Stimulated activated CD8-positive, alpha-beta memory T cell treated with anti-CD3 and anti-CD28 coated beads, Interleukin-7, amount 100 ng/mL, for 4 hours (primary cell): ENCODE results near the gene CLEC4F.
A peak's percentile ranks its signal among the peaks of the same experiment; 100 is the strongest.

Experiments
- DNase-seq, 2 donors: peaks; one replicate each; pipeline ENCODE4 v3.0.0-alpha.2; 2020; ENCODE audit warnings: low read depth in 2 of 2

The CLEC4F gene, protein sequence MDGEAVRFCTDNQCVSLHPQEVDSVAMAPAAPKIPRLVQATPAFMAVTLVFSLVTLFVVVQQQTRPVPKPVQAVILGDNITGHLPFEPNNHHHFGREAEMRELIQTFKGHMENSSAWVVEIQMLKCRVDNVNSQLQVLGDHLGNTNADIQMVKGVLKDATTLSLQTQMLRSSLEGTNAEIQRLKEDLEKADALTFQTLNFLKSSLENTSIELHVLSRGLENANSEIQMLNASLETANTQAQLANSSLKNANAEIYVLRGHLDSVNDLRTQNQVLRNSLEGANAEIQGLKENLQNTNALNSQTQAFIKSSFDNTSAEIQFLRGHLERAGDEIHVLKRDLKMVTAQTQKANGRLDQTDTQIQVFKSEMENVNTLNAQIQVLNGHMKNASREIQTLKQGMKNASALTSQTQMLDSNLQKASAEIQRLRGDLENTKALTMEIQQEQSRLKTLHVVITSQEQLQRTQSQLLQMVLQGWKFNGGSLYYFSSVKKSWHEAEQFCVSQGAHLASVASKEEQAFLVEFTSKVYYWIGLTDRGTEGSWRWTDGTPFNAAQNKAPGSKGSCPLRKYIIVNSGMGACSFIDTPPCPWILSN

DNA sequence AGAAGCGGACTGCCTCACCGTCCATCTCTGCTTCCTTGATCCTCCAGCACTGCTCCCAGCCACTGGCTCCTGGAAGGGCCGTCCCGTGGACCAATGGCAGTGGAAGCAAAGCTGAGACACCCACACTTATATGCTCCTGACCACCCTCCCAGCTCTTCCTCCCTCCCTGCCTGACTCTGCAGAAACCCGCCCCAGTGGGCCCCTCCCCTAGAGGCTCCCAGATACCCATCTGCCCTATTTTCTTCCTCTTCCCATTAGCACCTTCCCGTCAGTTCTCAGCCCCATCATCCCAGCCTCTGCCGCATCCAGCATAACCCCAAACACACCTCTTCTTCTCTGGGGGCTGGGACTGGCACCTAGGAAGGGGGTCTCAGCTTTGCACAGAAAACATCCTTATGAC is at the start of gene CLEC4F:
TSS of gene CLEC4F (minus strand) at position 101 of the 400 bp plus-strand sequence. CDS start at position 25, 76 bp downstream.
- no peak for DNase-seq

DNA sequence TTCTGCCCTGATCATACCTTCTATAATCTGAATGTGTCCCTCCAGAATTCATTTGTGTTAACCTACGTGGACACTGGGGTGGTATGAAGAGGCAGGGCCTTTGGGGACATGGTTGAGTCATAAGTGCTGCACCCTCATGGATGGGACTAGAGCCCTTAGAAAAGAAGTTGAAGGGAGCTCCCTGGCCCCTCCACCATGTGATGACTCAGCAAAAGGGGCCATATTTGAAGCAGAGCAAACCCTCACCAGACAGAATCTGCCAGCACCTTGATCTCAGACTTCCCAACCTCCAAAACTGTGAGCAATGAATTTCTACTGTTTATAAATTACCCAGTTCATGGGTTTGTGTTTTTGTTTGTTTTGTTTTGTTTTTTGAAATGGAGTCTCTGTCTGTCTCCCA is 48.6 kb upstream of the CLEC4F start:
- no peak for DNase-seq

DNA sequence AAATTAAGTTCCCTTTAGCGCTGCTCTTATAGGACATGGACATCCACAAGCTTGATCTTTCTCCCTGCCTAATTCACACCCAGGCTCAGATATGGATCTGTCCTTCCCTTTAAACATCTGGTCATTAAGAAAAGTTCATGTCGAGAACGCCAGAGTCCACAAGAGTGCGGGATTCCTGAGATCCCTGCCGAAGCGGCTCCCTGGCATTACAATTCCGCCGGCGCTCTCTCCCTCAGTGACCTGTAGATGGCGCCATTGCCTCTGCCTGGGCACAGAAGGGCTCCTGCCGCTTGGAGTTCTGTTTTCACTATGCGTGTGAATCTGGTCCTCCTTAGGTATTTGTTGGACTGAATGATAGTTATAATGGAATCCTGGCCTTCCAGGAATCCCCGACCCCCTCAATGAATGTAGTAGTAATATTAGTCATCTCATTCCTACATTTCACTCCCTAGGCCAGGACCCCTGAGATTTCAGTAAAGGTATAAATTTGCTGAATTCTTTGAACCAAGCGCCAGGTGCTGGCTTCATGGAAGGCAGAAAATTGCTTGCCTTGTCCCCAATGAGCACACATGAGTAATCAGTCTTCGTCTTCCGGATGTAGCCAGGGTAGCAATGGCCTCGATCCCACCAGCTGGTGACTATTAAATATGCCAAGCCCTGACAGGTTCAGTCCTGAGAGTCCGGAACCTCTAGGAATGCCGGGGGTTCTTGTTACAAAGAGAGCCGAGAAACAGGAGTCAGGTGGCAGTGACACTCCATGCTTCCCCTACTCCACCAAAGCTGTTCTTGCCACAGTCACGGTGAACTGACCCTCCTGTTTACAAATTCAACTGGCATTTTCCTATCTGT is 41.6 kb upstream of the CLEC4F start:
- peak; percentile 36 to 49 for DNase-seq

DNA sequence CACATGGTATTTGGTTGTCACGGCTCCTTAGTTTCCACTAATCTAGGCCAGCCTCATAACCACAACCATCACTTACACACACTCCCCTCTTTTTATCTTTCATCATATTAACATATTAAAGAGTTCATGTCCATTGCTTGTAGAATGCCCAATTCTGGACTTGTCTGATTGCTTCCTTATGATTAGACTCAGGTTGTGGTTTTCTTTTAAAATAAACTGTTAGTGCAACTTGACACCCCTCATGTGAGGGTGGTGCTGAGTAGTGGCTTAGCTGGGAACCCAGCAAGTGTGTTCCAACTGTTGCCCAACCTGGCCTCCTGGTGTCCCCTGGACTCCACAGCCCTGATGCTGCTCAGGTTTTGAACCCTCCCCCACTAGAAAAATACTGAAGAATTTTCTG is 35.3 kb upstream of the CLEC4F start:
- no peak for DNase-seq

DNA sequence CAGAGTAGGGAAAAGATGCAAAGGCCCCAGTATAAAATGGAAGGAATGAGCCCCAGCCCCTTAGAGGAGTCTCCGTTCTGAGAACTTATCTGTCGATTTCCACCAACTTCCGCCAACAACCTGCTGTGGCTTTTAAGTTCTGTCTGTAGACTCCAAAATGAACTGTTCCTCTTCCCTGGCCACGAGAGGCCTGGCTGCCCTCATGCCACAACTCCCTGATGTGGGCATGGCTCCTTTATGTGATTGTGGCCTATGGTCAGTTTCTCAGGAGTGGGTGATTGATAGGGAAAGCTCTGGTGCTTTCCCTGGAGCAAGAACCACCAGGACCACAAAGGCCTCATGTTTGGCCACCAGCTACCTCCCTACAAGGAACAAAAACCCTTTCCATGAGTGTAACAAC is 34.0 kb upstream of the CLEC4F start:
- no peak for DNase-seq

DNA sequence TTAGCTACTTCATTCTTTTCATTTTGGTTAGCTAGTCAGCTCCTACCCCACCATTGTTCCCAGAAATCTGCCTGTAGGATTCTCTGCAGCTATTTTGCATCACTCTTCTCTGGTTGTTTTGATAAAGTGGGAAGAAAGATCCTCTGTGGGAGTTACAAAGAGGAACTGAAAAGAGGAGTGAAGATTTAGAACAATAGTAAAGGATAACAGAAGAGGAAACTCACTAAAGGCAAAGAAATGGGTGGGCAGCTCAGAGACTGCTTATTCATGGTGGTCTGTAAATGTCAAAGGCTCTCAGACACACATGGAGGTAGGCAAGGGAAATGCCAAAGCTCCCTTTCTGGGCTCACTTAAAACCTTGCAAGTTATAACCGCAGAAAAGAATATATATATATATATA is 32.4 kb upstream of the CLEC4F start:
- DNase-seq: no peak

DNA sequence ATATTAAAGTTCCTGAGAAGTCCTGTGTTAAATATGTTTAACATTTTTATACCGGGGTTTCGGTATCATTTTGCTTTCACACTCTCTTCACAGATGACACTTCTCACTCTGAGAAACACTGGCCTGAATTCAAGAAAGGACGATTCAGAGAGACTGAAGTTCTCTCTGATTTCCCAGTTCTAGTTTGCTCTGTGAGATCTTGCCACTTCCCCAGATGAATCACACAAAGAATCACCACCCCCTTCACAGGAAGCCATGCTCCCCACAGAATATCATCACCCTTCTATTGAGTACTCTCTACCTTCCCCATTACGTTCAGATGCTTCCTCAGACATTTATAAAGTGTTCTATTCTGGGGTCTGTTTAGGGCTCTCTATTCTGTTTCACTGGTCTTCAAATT is 31.3 kb upstream of the CLEC4F start:
- DNase-seq: peak in 1 of 2 donors; percentile 21

DNA sequence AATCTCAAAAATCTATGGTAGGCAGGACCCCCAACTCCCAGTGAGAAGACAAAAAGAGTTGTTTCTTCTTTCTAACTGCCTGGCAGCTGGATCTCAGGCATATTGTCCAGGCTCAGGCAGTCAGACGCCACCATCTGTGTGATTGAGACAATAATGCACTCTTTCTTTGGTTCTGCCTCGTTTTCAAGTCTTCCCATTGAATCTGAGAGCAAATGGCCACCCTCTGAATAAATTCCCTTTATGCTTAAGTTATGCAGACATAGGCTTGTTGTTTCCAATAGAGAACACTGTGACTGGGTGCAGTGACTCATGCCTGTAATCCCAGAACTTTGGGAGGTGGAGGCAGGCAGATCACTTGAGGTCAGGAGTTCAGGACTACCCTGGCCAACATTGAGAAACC is 30.5 kb upstream of the CLEC4F start:
- DNase-seq: no peak

DNA sequence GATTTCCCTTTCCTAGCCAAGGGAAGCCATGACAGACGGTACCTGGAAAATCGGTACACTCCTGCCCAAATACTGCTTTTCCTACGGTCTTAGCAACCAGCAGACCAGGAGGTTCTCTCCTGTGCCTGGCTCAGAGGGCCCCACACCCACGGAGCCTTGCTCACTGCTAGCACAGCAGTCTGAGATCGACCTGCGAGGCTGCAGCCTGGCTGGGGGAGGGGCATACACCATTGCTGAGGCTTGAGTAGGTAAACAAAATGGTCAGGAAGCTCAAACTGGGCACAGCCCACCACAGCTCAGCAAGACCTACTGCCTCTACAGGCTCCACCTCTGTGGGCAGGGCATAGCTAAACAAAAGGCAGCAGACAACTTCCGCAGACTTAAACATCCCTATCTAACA is 22.0 kb upstream of the CLEC4F start:
- no peak for DNase-seq

DNA sequence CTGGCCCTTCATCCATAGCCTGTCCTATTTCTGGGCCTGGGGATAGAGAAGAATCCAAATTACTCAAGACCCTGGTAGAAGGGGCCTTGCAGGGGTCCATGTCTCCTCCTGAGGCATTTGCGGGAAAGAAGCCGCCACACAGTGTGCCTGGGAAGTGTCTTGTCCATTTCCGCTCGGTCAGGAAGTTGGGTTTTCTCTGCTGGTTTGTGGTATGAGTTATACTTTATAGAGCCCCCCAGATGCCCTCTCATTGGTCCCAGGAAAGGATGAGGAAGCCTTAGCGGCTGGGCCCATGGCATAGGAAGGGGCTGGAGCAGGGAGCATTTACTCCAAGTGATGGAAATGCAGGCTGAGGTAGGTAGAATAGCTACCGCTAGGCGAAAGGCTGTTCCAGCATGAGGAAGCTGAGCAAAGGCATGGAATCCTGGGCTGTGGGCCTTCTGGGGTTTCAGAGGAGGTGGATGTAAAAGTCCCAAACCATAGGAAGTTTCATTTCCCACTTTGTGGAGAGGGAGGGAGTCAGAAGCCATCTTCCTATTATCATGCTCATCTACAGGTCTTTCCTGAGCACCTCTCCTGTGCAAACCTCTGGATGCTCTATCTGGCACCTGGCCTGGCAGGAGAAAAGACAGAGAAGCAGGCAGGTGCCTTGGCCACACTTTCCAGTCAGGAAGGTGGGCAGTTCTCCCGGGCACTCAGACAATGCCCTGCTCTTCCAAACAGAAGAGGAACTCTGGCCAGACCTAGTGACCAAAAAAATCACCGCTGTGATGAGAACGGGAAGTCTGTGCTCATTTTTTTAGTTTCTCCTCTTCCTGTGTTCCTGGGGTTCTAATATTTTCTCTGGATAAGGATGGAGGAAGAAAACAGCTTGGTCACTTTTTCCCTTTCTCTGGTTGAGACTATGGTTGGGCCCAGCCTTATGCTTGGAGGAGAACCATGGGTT is 17.9 kb upstream of the CLEC4F start:
- no peak for DNase-seq

DNA sequence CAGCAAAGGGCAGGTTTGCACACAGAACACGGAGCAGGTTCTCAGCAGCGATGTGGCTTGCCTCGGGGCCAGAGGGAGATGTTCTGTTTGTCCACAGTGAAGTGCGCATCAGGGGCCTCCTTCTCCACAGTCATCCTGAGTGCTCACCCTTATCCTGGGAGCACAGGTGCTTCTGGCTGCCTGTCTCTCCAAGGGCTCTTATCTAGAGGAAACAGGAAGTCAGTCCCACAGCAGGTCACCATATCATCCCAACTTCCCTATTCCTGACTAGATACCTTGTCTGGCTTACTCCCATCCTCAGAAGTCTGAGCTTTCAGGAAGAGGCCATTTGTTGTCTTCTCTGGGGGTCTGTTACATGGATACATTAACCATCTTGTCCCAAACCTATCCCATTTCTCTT is 15.2 kb upstream of the CLEC4F start, which contains the start of gene CD207:
TSS of gene CD207 (minus strand) at position 174 of the 400 bp plus-strand sequence. CDS start at position 134, 40 bp downstream.
- no peak for DNase-seq

DNA sequence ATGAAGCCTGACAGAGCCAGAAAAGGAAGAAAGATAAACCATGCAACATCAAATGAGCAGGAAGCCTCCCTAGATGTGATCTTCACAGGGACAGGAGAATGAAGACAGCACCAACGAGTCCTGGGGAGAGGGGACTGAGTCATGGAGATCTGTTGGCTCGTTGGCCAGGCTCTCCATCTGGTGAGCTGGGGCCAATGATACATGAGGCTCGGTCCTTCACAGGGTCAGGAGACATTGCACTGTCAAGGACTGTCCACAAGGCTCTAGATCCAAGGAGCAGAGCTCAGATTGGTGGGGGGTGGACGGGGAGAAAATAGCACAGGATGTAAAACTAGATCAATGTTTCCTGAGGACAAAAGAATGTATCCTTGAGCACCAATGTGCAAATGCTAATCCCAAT is 14.5 kb upstream of the CLEC4F start:
- no peak for DNase-seq

DNA sequence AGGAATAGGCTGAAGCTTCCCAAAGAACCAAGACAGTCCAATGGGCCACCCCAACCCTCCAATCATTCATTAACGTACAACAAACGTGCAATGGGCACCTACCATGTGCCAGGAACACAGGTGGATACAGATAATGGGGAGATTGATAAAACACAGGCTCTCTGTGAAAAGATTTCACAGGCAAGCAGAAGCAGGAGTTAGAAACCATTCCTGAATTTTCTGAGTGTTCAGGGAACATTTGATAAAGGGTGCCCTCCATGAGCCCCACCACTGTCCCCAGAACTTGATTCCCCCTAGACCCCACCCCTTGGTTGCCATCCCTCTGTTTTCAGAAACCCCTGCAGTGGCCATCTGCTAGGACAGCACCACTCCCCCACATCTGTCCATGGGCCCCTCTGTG is 13.7 kb upstream of the CLEC4F start:
- DNase-seq: no peak

DNA sequence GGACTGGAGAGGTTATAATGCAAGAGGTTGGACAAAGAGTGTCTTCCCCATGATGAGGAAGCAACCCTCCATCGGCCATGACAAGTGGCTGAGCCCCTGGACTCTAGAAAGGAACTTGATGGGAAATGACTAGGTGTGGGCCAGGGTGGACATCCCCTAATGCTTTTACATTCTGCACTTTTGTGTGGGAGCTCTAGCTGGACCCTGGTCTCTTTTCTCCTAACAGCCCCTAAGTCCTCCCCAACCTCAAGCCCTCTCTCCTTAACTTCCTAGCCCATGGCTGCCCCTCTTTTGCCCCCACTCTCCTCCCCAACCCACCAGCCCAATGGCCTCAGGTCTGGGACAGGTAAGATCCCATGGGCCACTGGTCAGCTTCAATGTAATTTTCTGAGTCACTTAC is 12.8 kb upstream of the CLEC4F start:
- DNase-seq: no peak

DNA sequence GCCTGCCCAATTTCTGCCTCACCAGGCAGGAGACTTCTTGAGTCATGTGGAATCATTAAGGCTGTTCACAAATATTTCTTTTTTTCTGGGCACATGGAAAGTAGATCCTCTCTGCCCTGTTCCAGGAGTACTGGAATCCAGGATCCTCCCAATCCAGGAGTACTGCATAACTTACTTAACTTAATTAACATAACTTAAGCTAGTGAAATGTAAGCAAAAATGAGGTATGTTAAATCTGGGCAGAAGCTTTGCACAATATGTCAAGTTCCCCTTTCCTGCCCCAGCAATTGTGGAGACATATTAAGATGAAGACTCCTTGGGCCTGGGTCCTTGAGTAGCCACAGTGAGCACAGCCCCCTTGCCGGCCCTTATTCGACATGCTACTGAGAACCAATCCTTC is 12.0 kb upstream of the CLEC4F start:
- DNase-seq: no peak

DNA sequence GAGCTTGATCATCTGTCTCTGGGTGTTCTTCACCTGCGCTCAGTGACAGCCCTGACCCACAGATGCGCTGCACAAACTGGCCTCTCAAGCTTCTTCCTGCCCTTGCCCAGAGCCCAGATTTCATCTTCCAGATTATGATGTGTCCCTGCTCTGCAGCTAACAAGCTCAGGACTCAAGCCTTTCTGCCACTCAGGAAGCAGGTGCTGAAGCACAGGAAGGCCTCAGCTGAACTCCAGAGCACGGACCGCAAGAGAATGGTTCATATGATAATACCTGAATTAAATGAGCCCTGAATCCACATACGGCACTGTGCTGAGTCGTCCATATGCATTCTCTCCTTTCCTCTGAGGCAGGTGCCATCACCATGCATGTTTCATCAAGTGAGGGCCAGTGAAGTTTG is 11.5 kb upstream of the CLEC4F start:
- no peak for DNase-seq

DNA sequence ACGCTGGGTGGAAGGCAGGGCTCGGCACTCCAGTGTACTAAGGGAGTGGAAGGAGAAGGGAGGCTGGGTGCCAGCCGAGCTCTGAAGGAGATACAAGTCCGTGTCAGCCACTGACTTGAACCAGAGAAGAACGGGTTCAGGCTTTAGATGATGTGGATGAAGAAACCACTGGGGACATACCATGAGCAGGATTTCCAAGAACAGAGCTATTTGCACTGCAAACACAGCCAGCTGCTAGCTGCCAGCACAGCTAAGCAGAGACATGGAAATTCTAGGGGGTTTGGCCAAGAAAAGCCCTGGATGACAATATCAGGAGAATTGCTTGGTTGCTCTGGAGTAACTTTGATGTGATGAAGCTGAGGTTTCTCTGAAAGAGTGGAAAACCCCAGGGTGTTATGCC is 10.0 kb upstream of the CLEC4F start:
- no peak for DNase-seq

DNA sequence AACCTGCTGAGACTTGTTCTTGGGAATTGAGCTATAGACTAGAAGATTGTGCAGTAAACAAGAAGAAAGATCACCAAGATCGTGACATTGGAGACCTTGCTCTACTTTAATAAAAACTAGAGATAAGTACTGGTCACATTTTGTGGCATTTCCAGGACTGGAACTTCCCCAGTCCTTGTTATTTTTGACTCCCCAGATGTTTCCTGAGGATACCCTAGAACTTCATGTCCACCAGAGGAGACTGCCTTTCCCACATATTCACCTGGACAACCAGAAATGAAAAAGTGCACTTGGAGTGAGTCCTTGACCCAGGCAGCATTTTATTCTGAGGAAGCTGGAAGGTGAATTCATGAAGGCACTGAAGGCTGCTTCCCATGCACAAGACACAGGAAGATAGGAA is 9.5 kb upstream of the CLEC4F start:
- DNase-seq: no peak

DNA sequence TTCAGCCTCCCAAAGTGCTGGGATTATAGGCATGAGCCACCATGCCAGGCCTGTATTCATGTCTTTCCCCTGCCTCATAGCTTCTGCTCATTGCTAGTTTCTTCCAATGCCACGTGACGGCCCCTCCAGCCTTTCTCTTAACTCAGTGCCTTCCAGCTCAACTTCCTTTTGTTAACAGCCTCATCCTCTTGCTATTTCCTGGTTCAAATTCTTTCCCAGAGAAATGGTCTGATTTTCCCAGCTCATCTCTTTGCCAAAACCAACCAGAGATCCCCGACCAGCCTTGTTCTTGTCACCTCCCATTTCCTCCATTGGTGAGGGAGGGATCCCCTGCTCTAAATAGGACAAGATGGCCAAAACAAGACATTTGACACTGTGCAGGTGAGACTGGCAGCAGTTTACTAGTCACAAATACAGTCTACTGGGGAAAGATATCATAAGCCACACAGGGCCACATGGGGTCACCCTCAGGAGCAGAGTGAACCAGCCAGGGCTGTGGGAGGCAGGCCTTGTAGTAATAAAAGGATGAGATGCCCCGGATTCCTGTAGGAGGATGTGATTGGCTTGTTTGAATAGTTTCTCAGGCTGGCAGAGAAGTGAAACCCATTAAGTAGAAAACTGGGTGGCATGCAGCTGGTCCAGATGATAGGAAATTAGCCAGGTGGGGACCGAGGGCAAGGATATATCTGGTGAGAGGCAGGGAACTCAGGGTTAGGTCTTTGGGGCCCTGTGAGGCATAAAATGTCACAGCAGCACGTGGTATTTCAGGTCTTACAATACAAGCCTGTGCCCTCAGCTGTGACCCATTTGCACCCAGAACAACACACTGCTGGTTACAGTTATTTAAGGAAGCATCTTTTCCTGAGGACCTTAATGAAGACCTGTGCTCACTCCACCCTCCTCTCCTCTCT is 8.8 kb upstream of the CLEC4F start:
- DNase-seq: no peak

DNA sequence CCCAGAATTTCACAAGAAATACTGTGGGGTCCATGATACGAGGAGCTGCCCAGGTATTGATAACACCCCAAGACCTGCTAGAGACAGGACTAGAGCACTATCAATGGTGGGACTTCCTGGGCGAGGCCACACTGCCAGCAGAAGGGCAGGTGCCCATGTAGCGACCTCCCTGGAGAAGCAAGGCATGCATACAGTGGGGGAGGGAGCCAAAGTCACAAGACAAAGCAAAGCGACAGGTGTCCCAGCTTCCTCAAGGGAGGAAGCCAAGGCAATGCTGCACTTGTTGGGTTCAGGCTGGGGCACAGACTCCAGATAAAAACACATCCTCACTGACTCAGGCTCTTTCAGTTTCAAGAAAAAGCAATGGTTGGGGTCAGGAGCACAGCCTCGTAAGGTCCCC is 7.7 kb upstream of the CLEC4F start:
- DNase-seq: no peak
